ENCODE measurements around the gene CHST11.

DNA sequence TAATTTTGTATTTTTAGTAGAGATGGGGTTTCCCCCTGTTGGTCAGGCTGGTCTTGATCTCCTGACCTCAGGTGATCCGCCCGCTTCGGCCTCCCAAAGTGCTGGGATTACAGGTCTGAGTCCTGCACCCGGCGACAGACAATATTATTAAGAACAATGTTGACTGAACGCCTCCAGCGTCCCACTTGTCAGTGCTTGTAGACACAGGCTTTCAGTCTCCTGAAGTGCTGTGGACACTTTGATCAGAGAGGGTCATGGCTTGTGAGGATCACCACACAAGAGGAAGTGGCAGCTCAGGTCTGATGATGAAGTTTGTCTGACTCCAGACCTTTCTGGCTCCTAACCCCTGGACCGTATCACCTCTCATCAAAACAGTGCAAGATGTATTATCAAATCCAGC is 114.6 kb downstream of the CHST11 start:
- TF ChIP-seq SUZ12 (IDR thresholded peaks at IDR 0.05; ENCODE audit: extremely low read depth, insufficient read depth, insufficient read length) (no peak), ZNF274 (IDR thresholded peaks at IDR 0.05; ENCODE audit: low read depth, low read length) (no peak)

Data from NT2/D1 (cell line).